Measurements from ENCODE around the gene TRIO. TPM values are rescaled to one million over a fixed set of nuclear protein-coding genes. Genes with fewer than 3 reads are reported as not detected.

The TRIO gene
- polyA plus RNA-seq, 1 of the 3 experiments (the other 2 are of a cell fraction), result 229 TPM

GRCh38 chr5:14217587-14217986 is 74.4 kb downstream of the TRIO start:
- no peak for TF ChIP-seq GATA2 (CRISPR knock-in tag; IDR thresholded peaks at IDR 0.05)
- no peak for TF ChIP-seq MEF2A (IDR thresholded peaks at IDR 0.05; ENCODE audit: borderline replicate concordance, low read depth)
- TF ChIP-seq SMC3 (IDR thresholded peaks at IDR 0.05; ENCODE audit: low read depth, low read length), result no peak
- no peak for TF ChIP-seq RAD21 (IDR thresholded peaks at IDR 0.05; ENCODE audit: low read length)
- TF ChIP-seq GABPA (IDR thresholded peaks at IDR 0.05; ENCODE audit: low read depth), result no peak
- TF ChIP-seq NFIC (IDR thresholded peaks at IDR 0.05; ENCODE audit: borderline replicate concordance), result no peak
- no peak for TF ChIP-seq RXRA (IDR thresholded peaks at IDR 0.05; ENCODE audit: borderline replicate concordance, low read depth)
- no peak for TF ChIP-seq CTCF (IDR thresholded peaks at IDR 0.05)
- peaks cover 100% of the 10 kb centered on the region for H3K79me2 ChIP-seq (ENCODE audit: insufficient read depth)
- H3K4me2 ChIP-seq, result no peak overlapping the region
- H3K9me2 ChIP-seq, result no peaks in the 10 kb centered on the region
- peaks cover 97% of the 10 kb centered on the region for H4K20me1 ChIP-seq (ENCODE audit: insufficient read depth)
- no peak overlapping the region for H3K9ac ChIP-seq
- H3K27me3 ChIP-seq (ENCODE audit: insufficient read depth), result no peaks in the 10 kb centered on the region
- no peaks in the 10 kb centered on the region for H3K9me3 ChIP-seq
- no peak overlapping the region for H3K27ac ChIP-seq (ENCODE audit: low read depth in 2 of 2, low read length in 1 of 2)
- H3F3A ChIP-seq (replicated peaks; ENCODE audit: insufficient read depth), result peaks cover 11% of the 10 kb centered on the region
- ChIA-PET POLR2A (interaction anchor here (0.7 kb wide), 1 partner anchor 223 kb away, joined by 3 read pairs; no protein-coding TSS in a partner anchor), CTCF (no interaction called here)
- no peak for DNase-seq
- no peak overlapping the region for H3K4me3 ChIP-seq (ENCODE audit: low read depth in 2 of 2, low read length in 1 of 2)
- peaks cover 0 to 17% of the 10 kb centered on the region in 2 experiments for H3K36me3 ChIP-seq (replicated peaks in 1 of 2; ENCODE audit: control insufficient read depth in 1 of 2, insufficient read depth in 2 of 2, low read length in 1 of 2)
- H3K4me1 ChIP-seq (ENCODE audit: control insufficient read depth in 1 of 2, insufficient read depth in 2 of 2, low read depth in 1 of 2, low read length in 1 of 2), result peaks cover 31 to 32% of the 10 kb centered on the region in 2 experiments; a peak in 3 of 4 replicates
- H2AFZ ChIP-seq (ENCODE audit: low read depth), result no peak overlapping the region
- 79% methylated on average over 4 of the region's 4 CpGs for WGBS (ENCODE audit: low lambda C conversion rate)

- H3F3A ChIP-seq (replicated peaks; ENCODE audit: insufficient read depth), result peaks cover 8% of the 10 kb centered on the region
- no peak overlapping the region for H3K9ac ChIP-seq
- H3K79me2 ChIP-seq (ENCODE audit: insufficient read depth), result peaks cover 100% of the 10 kb centered on the region
- H3K27ac ChIP-seq (ENCODE audit: low read depth in 2 of 2, low read length in 1 of 2), result no peak overlapping the region
- H4K20me1 ChIP-seq (ENCODE audit: insufficient read depth), result peaks cover 97% of the 10 kb centered on the region
- TF ChIP-seq NFIC (IDR thresholded peaks at IDR 0.05; ENCODE audit: borderline replicate concordance), result no peak
- no peak for TF ChIP-seq RCOR1 (IDR thresholded peaks at IDR 0.05; ENCODE audit: low read length)
- TF ChIP-seq EP300 (IDR thresholded peaks at IDR 0.05; ENCODE audit: borderline replicate concordance in 1 of 2, low read depth in 1 of 2, low read length in 1 of 2), result no peak
- TF ChIP-seq IRF3 (IDR thresholded peaks at IDR 0.05; ENCODE audit: low read depth, low read length), result no peak
- TF ChIP-seq TEAD4 (IDR thresholded peaks at IDR 0.05; ENCODE audit: borderline replicate concordance, insufficient read depth), result no peak
- TF ChIP-seq, protein P1, sequence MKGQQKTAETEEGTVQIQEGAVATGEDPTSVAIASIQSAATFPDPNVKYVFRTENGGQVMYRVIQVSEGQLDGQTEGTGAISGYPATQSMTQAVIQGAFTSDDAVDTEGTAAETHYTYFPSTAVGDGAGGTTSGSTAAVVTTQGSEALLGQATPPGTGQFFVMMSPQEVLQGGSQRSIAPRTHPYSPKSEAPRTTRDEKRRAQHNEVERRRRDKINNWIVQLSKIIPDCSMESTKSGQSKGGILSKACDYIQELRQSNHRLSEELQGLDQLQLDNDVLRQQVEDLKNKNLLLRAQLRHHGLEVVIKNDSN (IDR thresholded peaks at IDR 0.05; ENCODE audit: borderline replicate concordance, low read depth), result no peak
- TF ChIP-seq CTCF (IDR thresholded peaks at IDR 0.05), result no peak
- no peak for TF ChIP-seq CHD2 (IDR thresholded peaks at IDR 0.05; ENCODE audit: low read length, partially characterized antibody)
- no peak for TF ChIP-seq YY1 (IDR thresholded peaks at IDR 0.05; ENCODE audit: low read depth)
- no peak overlapping the region for H3K4me3 ChIP-seq (ENCODE audit: low read depth in 2 of 2, low read length in 1 of 2)
- POLR2A ChIA-PET, result interaction anchor here (0.7 kb wide), 1 partner anchor 223 kb away, joined by 3 read pairs; no protein-coding TSS in a partner anchor
- no peak overlapping the region for H3K4me2 ChIP-seq
- H3K36me3 ChIP-seq (replicated peaks in 1 of 2; ENCODE audit: control insufficient read depth in 1 of 2, insufficient read depth in 2 of 2, low read length in 1 of 2), result peaks cover 0 to 19% of the 10 kb centered on the region in 2 experiments
- 94% methylated on average over 3 of the region's 3 CpGs for WGBS (ENCODE audit: low lambda C conversion rate)
- DNase-seq, result no peak
- peaks cover 27 to 29% of the 10 kb centered on the region in 2 experiments; a peak in 3 of 4 replicates for H3K4me1 ChIP-seq (ENCODE audit: control insufficient read depth in 1 of 2, insufficient read depth in 2 of 2, low read depth in 1 of 2, low read length in 1 of 2)
- no peaks in the 10 kb centered on the region for H3K9me2 ChIP-seq
- H3K9me3 ChIP-seq, result no peaks in the 10 kb centered on the region
- H2AFZ ChIP-seq (ENCODE audit: low read depth), result no peak overlapping the region
- CTCF ChIA-PET, result no interaction called here
- H3K27me3 ChIP-seq (ENCODE audit: insufficient read depth), result no peaks in the 10 kb centered on the region
Measured at GRCh38 chr5:14218011-14218410, 74.9 kb downstream of the TRIO start.
